ENCODE results near the gene DIAPH2. TPM values are rescaled to one million over a fixed set of nuclear protein-coding genes. Genes with fewer than 3 reads are reported as not detected.

Gene DIAPH2
- total RNA-seq, 1 experiment from 2014 or later = 10.9 TPM

- no peaks in the 10 kb centered on the region for H3K79me2 ChIP-seq (ENCODE audit: insufficient read depth, low read length)
- no peak overlapping the region for H3K4me3 ChIP-seq (replicated peaks in 1 of 2; ENCODE audit: low read depth in 1 of 2, low read length in 2 of 2)
- intact Hi-C loops (cut with micrococcal nuclease) = no loop called here
- ChIA-PET CTCF (no interaction called here), POLR2A (no interaction called here), RAD21 (ENCODE audit: low non-redundant PET in 1 of 2, low total read pairs in 2 of 2, uncharacterized antibody in 2 of 2, unreplicated experiment in 2 of 2) (no interaction called here)
- no peaks in the 10 kb centered on the region for H3K4me1 ChIP-seq (ENCODE audit: control insufficient read depth in 1 of 2, insufficient read depth in 2 of 2, low read length in 2 of 2)
- no peaks in the 10 kb centered on the region for H4K20me1 ChIP-seq (ENCODE audit: insufficient read depth)
- no peak overlapping the region for H2AFZ ChIP-seq (ENCODE audit: low read depth, low read length, poor library complexity, severe bottlenecking)
- no peaks in the 10 kb centered on the region for H3K36me3 ChIP-seq (ENCODE audit: control insufficient read depth in 1 of 2, insufficient read depth in 2 of 2, low read length in 2 of 2)
- DNase-seq (ENCODE audit: low read depth, low spot score) (no peak), ATAC-seq (no peak)
- H3K9me3 ChIP-seq (ENCODE audit: control insufficient read depth in 1 of 2, insufficient read depth in 1 of 2, low read depth in 1 of 2, low read length in 2 of 2) = no peaks in the 10 kb centered on the region
- H3K9ac ChIP-seq (ENCODE audit: low read length) = no peak overlapping the region
- no peak overlapping the region for H3K4me2 ChIP-seq (ENCODE audit: low read length)
- no peak overlapping the region for H3K27ac ChIP-seq (ENCODE audit: low read depth, low read length)
- H3K27me3 ChIP-seq (ENCODE audit: insufficient read depth, low read length) = no peaks in the 10 kb centered on the region
- no peaks in the 10 kb centered on the region for H3K9me2 ChIP-seq (ENCODE audit: insufficient read depth)
- BruUV-seq (replicated peaks) = no TSS peak
- no peak for TF ChIP-seq POLR2AphosphoS5 (IDR thresholded peaks at IDR 0.05; ENCODE audit: low read depth, low read length)
- TF ChIP-seq YY1 (IDR thresholded peaks at IDR 0.05; ENCODE audit: extremely low read depth, insufficient replicate concordance, low read depth, low read length) = no peak
- no peak for TF ChIP-seq CTCF (IDR thresholded peaks at IDR 0.05 in 2 of 3, conservative IDR thresholded peaks at IDR 0.05 in 1 of 3; ENCODE audit: borderline replicate concordance in 1 of 3, insufficient read depth in 1 of 3, low read depth in 2 of 3, low read length in 2 of 3)
Observed at GRCh38 chrX:96756491-96756890, 71.8 kb downstream of the DIAPH2 start.

- intact Hi-C loops (cut with micrococcal nuclease) = no loop called here
- BruUV-seq (replicated peaks) = no TSS peak
- no peak for ATAC-seq
- TF ChIP-seq ELF1 (IDR thresholded peaks at IDR 0.05; ENCODE audit: borderline replicate concordance, low read depth) = no peak
- TF ChIP-seq SIN3A (IDR thresholded peaks at IDR 0.05; ENCODE audit: low read depth) = no peak
- TF ChIP-seq CBX3 (IDR thresholded peaks at IDR 0.05; ENCODE audit: low read depth) = no peak
- TF ChIP-seq ATF3 (IDR thresholded peaks at IDR 0.05) = no peak
- no peak for TF ChIP-seq RAD21 (IDR thresholded peaks at IDR 0.05; ENCODE audit: low read depth)
- no peak for TF ChIP-seq REST (IDR thresholded peaks at IDR 0.05; ENCODE audit: low read depth)
- no peak for TF ChIP-seq YY1 (IDR thresholded peaks at IDR 0.05; ENCODE audit: extremely low read depth, insufficient replicate concordance, low read depth, low read length)
- TF ChIP-seq POLR2A (IDR thresholded peaks at IDR 0.05; ENCODE audit: borderline replicate concordance, extremely low read depth, insufficient read depth, insufficient read length) = no peak
- TF ChIP-seq ZNF274 (IDR thresholded peaks at IDR 0.05; ENCODE audit: low read depth, low read length) = no peak
- TF ChIP-seq ZFX (IDR thresholded peaks at IDR 0.05) = no peak
- no peak for TF ChIP-seq POLR2AphosphoS5 (IDR thresholded peaks at IDR 0.05; ENCODE audit: low read depth, low read length)
- no peak for TF ChIP-seq CTCF (IDR thresholded peaks at IDR 0.05 in 2 of 3, conservative IDR thresholded peaks at IDR 0.05 in 1 of 3; ENCODE audit: borderline replicate concordance in 1 of 3, insufficient read depth in 1 of 3, low read depth in 2 of 3, low read length in 2 of 3)
Observed at GRCh38 chrX:96761566-96761965, 76.9 kb downstream of the DIAPH2 start.

More at GRCh38 chrX:96761566-96761965, 76.9 kb downstream of the DIAPH2 start:
- Histone ChIP-seq H3K4me1 (ENCODE audit: control insufficient read depth in 1 of 2, insufficient read depth in 2 of 2, low read length in 2 of 2) (no peaks in the 10 kb centered on the region), H4K20me1 (ENCODE audit: insufficient read depth) (no peaks in the 10 kb centered on the region), H3K9me3 (ENCODE audit: control insufficient read depth in 1 of 2, insufficient read depth in 1 of 2, low read depth in 1 of 2, low read length in 2 of 2) (no peaks in the 10 kb centered on the region), H3K4me2 (ENCODE audit: low read length) (no peak overlapping the region), H3K9me2 (ENCODE audit: insufficient read depth) (no peaks in the 10 kb centered on the region), H3K27me3 (ENCODE audit: insufficient read depth, low read length) (no peaks in the 10 kb centered on the region), H3K9ac (ENCODE audit: low read length) (no peak overlapping the region), H3K27ac (ENCODE audit: low read depth, low read length) (no peak overlapping the region), H3K79me2 (ENCODE audit: insufficient read depth, low read length) (no peaks in the 10 kb centered on the region), H3K36me3 (ENCODE audit: control insufficient read depth in 1 of 2, insufficient read depth in 2 of 2, low read length in 2 of 2) (no peaks in the 10 kb centered on the region), H3K4me3 (replicated peaks in 1 of 2; ENCODE audit: low read depth in 1 of 2, low read length in 2 of 2) (no peak overlapping the region), H2AFZ (ENCODE audit: low read depth, low read length, poor library complexity, severe bottlenecking) (no peak overlapping the region)
- ChIA-PET RAD21 (ENCODE audit: low non-redundant PET in 1 of 2, low total read pairs in 2 of 2, uncharacterized antibody in 2 of 2, unreplicated experiment in 2 of 2) (no interaction called here), CTCF (no interaction called here), POLR2A (no interaction called here)
- no peak for DNase-seq (ENCODE audit: low read depth, low spot score)

All from HCT116 (cell line).